ENCODE data around the gene ADAMTS16. TPM values are rescaled to one million over a fixed set of nuclear protein-coding genes. Genes with fewer than 3 reads are reported as not detected.

Gene ADAMTS16
- total RNA-seq, 4 donors from 2014 or later = 0.19 TPM; not detected in 3

GRCh38 chr5:5352675-5353074 is 212.5 kb downstream of the ADAMTS16 start:
- H3K4me1 ChIP-seq = peaks cover 0 to 9% (median 0%) of the 10 kb centered on the region in 3 donors
- no peak overlapping the region for H3K4me3 ChIP-seq
- no peaks in the 10 kb centered on the region for H3K36me3 ChIP-seq
- TF ChIP-seq POLR2A (IDR thresholded peaks at IDR 0.05) (no peak), CTCF (IDR thresholded peaks at IDR 0.05) (no peak)
- intact Hi-C loops (cut with DNase I) = no loop called here
- no peak for DNase-seq
- peaks cover 0 to 17% (median 0%) of the 10 kb centered on the region in 4 donors for H3K27me3 ChIP-seq
- no peak overlapping the region for H3K27ac ChIP-seq
- H3K9me3 ChIP-seq = no peaks in the 10 kb centered on the region
- WGBS, 2 donors = 95% methylated on average over 18 of the region's 18 CpGs

GRCh38 chr5:5353681-5354080 is 213.6 kb downstream of the ADAMTS16 start:
- TF ChIP-seq CTCF (IDR thresholded peaks at IDR 0.05) (no peak), POLR2A (IDR thresholded peaks at IDR 0.05) (no peak)
- DNase-seq = no peak
- H3K4me3 ChIP-seq = no peak overlapping the region

GRCh38 chr5:5356765-5357164 is 216.6 kb downstream of the ADAMTS16 start:
- H3K36me3 ChIP-seq = no peaks in the 10 kb centered on the region
- H3K9me3 ChIP-seq = no peaks in the 10 kb centered on the region
- no peak for TF ChIP-seq CTCF (IDR thresholded peaks at IDR 0.05)
- no peak for TF ChIP-seq POLR2A (IDR thresholded peaks at IDR 0.05)
- no peak overlapping the region for H3K4me3 ChIP-seq
- no peak for DNase-seq
- intact Hi-C loops (cut with DNase I) = no loop called here
- H3K27ac ChIP-seq = no peak overlapping the region
- peaks cover 0 to 5% (median 0%) of the 10 kb centered on the region in 4 donors for H3K27me3 ChIP-seq
- peaks cover 0 to 2% (median 0%) of the 10 kb centered on the region in 3 donors for H3K4me1 ChIP-seq

More at GRCh38 chr5:5353681-5354080, 213.6 kb downstream of the ADAMTS16 start:
- WGBS, 2 donors = 57 to 82% methylated on average over 9 to 10 of the region's 10 CpGs
- intact Hi-C loops (cut with DNase I) = no loop called here
- H3K27ac ChIP-seq = no peak overlapping the region
- no peaks in the 10 kb centered on the region for H3K36me3 ChIP-seq
- no peaks in the 10 kb centered on the region for H3K9me3 ChIP-seq
- peaks cover 0 to 17% (median 0%) of the 10 kb centered on the region in 4 donors for H3K27me3 ChIP-seq
- H3K4me1 ChIP-seq = peaks cover 0 to 9% (median 0%) of the 10 kb centered on the region in 3 donors

- TF ChIP-seq POLR2A (IDR thresholded peaks at IDR 0.05) (no peak), CTCF (IDR thresholded peaks at IDR 0.05) (no peak)
- Histone ChIP-seq H3K9me3 (no peaks in the 10 kb centered on the region), H3K36me3 (no peaks in the 10 kb centered on the region), H3K4me3 (no peak overlapping the region), H3K4me1 (no peaks in the 10 kb centered on the region), H3K27ac (no peak overlapping the region), H3K27me3 (no peaks in the 10 kb centered on the region)
- intact Hi-C loops (cut with DNase I) = no loop called here
- 78 to 82% methylated on average over 7 to 9 of the region's 9 CpGs for WGBS, 2 donors
- no peak for DNase-seq
These were observed 219.5 kb downstream of the ADAMTS16 start for GRCh38 chr5:5359618-5360017.

GRCh38 chr5:5360363-5360940 is 220.3 kb downstream of the ADAMTS16 start:
- no peaks in the 10 kb centered on the region for H3K4me1 ChIP-seq
- H3K9me3 ChIP-seq = no peaks in the 10 kb centered on the region
- H3K27ac ChIP-seq = no peak overlapping the region
- no peak for TF ChIP-seq CTCF (IDR thresholded peaks at IDR 0.05)
- TF ChIP-seq POLR2A (IDR thresholded peaks at IDR 0.05) = no peak
- intact Hi-C loops (cut with DNase I) = no loop called here
- no peaks in the 10 kb centered on the region for H3K27me3 ChIP-seq
- no peak overlapping the region for H3K4me3 ChIP-seq
- WGBS, 2 donors = 90% methylated on average over 8 of the region's 8 CpGs
- H3K36me3 ChIP-seq = no peaks in the 10 kb centered on the region
- DNase-seq = no peak

Data from esophagus squamous epithelium (tissue), 5 donors.